K562 (cell line): ENCODE results near the gene TNFRSF18. TPM values are rescaled to one million over a fixed set of nuclear protein-coding genes. Genes with fewer than 3 reads are reported as not detected.
A peak's percentile ranks its signal among the peaks of the same experiment; 100 is the strongest.

Experiments
- ATAC-seq: fragments of 200-7000 bp; cut with Tn5 transposase; 3 replicates; pipeline ENCODE4 v1.9.1; 2020; ENCODE audit warnings: moderate library complexity
- BruUV-seq: library from RNA; stranded (reverse); fragments of 400-500 nt; replicated peaks from 2 replicates; lab custom pipeline; 2021; lab: Mats Ljungman, UMichigan
- CTCF ChIA-PET: fragments of 300-600 bp; formaldehyde crosslinking; extraction: SDS; loops from one replicate; lab custom pipeline; 2021; ENCODE audit warnings: low intra/inter-chr PET ratio; lab: Yijun Ruan, JAX
- POLR2A ChIA-PET: fragments of 300-600, 350-650 bp; sonication (Branson Sonifier 250); formaldehyde crosslinking; extraction: SDS; loops from one replicate; lab custom pipeline; 2021; ENCODE audit warnings: antibody characterized with exemption, inconsistent platforms; lab: Yijun Ruan, JAX
- DNase-seq, 4 experiments: peaks; one replicate each; pipeline versions ENCODE4 v3.0.0 to v3.0.0-alpha.2; 2011 to 2018; ENCODE audit warnings: low spot score in 3 of 4, mixed read lengths in 3 of 4; ENCODE audit errors: extremely low read depth in 1 of 4
- FAIRE-seq: peaks from 2 replicates; lab custom pipeline; 2011; peaks lifted over from hg19 to GRCh38; lab: Jason Lieb, UNC
- H2AFZ ChIP-seq: 2 replicates; pipeline ENCODE4 v1.6.0; 2011; ENCODE audit warnings: low read depth, low read length, control low read depth, inconsistent platforms
- H3K27ac ChIP-seq: fragments of 200-600 bp; 3 replicates; pipeline ENCODE4 v1.8.0; 2011; ENCODE audit warnings: low read depth, mild to moderate bottlenecking, control low read depth, inconsistent platforms, low read length, moderate library complexity, mixed read lengths; ENCODE audit errors: extremely low read depth
- H3K27me3 ChIP-seq, 2 experiments: fragments of 300-600 bp in 1 of 2; 2 replicates in 1 of 2; 3 replicates in 1 of 2; pipeline versions ENCODE4 v1.6.0 to v1.8.0; 2011; ENCODE audit warnings: inconsistent platforms in 2 of 2, low read length in 2 of 2, mild to moderate bottlenecking in 1 of 2, mixed read lengths in 1 of 2, moderate library complexity in 1 of 2; ENCODE audit not compliant: control insufficient read depth in 2 of 2, insufficient read depth in 2 of 2
- H3K36me3 ChIP-seq: fragments of 300-600 bp; 3 replicates; pipeline ENCODE4 v1.8.0; 2011; ENCODE audit warnings: mild to moderate bottlenecking, low read length, inconsistent platforms; ENCODE audit not compliant: control insufficient read depth, insufficient read depth
- H3K4me1 ChIP-seq, 2 experiments: fragments of 200-600 bp in 1 of 2; replicated peaks in 1 of 2; 2 replicates in 1 of 2; 3 replicates in 1 of 2; pipeline versions ENCODE4 v1.5.1 to v1.8.0; 2011; ENCODE audit warnings: inconsistent platforms in 2 of 2, low read length in 2 of 2, mild to moderate bottlenecking in 1 of 2, mixed read lengths in 1 of 2, moderate library complexity in 1 of 2; ENCODE audit not compliant: control insufficient read depth in 2 of 2, insufficient read depth in 2 of 2
- H3K4me2 ChIP-seq: 2 replicates; pipeline ENCODE4 v1.6.1; 2011; ENCODE audit warnings: low read length, control low read depth, inconsistent platforms, mixed read lengths; ENCODE audit not compliant: insufficient read depth
- H3K4me3 ChIP-seq: fragments of 200-600 bp; sonication (generic), shearing (Covaris generic); 2 replicates; pipeline ENCODE4 v1.5.1; 2016; ENCODE audit warnings: control low read depth, inconsistent platforms
- H3K79me2 ChIP-seq: fragments of 200-600 bp; 3 replicates; pipeline ENCODE4 v1.8.0; 2011; ENCODE audit warnings: low read length, inconsistent platforms; ENCODE audit not compliant: control insufficient read depth, insufficient read depth
- H3K9ac ChIP-seq, 2 experiments: 2 replicates each; pipeline versions ENCODE4 v1.6.0 to v1.6.1; 2011; ENCODE audit warnings: low read depth in 2 of 2, low read length in 2 of 2, control low read depth in 1 of 2, inconsistent platforms in 1 of 2, mild to moderate bottlenecking in 1 of 2, mixed read lengths in 1 of 2; ENCODE audit not compliant: insufficient read depth in 1 of 2
- H3K9me1 ChIP-seq: one replicate; pipeline ENCODE4 v1.6.0; 2011; ENCODE audit warnings: inconsistent platforms, mild to moderate bottlenecking, low read length, moderate library complexity; ENCODE audit not compliant: control insufficient read depth, insufficient read depth
- H3K9me3 ChIP-seq: replicated peaks from 2 replicates; pipeline ENCODE4 v1.5.1; 2011; ENCODE audit warnings: low read depth, low read length, inconsistent platforms; ENCODE audit not compliant: control insufficient read depth, insufficient read depth
- H4K20me1 ChIP-seq: replicated peaks from 2 replicates; pipeline ENCODE4 v1.6.1; 2011; ENCODE audit warnings: low read length, inconsistent platforms, mixed read lengths; ENCODE audit not compliant: control insufficient read depth, insufficient read depth
- ARHGAP35 ChIP-seq: fragments of 450-650 bp; IDR thresholded peaks from 2 replicates; pipeline ENCODE4 v1.6.1; 2018; ENCODE audit not compliant: partially characterized antibody
- CEBPG ChIP-seq, 3 experiments: fragments of 200-800 bp in 1 of 3; sonication (Bioruptor generic) in 1 of 3; sonication (generic) in 1 of 3; formaldehyde crosslinking in 1 of 3; IDR thresholded peaks in 2 of 3; conservative IDR thresholded peaks in 1 of 3; 2 replicates each; pipeline versions ENCODE4 v1.6.1 to v1.8.0; 2016 to 2022; ENCODE audit warnings: missing compliant biosample characterization in 2 of 3, missing genetic modification characterization in 2 of 3, mild to moderate bottlenecking in 1 of 3, missing genetic modification reagents in 1 of 3
- GATA2 ChIP-seq: sonication (generic); formaldehyde crosslinking; IDR thresholded peaks from 2 replicates; pipeline ENCODE4 v1.4.0; 2020; ENCODE audit warnings: mild to moderate bottlenecking, missing genetic modification reagents
- GATAD2A ChIP-seq: fragments of 450-650 bp; IDR thresholded peaks from 2 replicates; pipeline ENCODE4 v1.6.1; 2017
- GTF2B ChIP-seq: IDR thresholded peaks from 2 replicates; pipeline ENCODE4 v1.6.1; 2011; ENCODE audit not compliant: insufficient read length; ENCODE audit errors: extremely low read depth
- HDAC2 ChIP-seq: fragments of 450-650 bp; IDR thresholded peaks from 2 replicates; pipeline ENCODE4 v1.6.1; 2016; ENCODE audit warnings: mild to moderate bottlenecking
- RAD51 ChIP-seq: fragments of 450-650 bp; IDR thresholded peaks from 2 replicates; pipeline ENCODE4 v1.7.1; 2016; ENCODE audit warnings: low read depth, mild to moderate bottlenecking, borderline replicate concordance
- RUNX1 ChIP-seq: sonication (generic); IDR thresholded peaks from 2 replicates; pipeline ENCODE4 v1.6.1; 2016; ENCODE audit warnings: antibody characterized with exemption, low read depth
- TSC22D4 ChIP-seq: fragments of 450-650 bp; IDR thresholded peaks from 2 replicates; pipeline ENCODE4 v1.6.1; 2016; ENCODE audit warnings: missing genetic modification characterization, missing biosample characterization, control low read depth
- ZNF445 ChIP-seq: fragments of 250-450 bp; sonication (Bioruptor Pico); IDR thresholded peaks from 2 replicates; pipeline ENCODE4 v1.4.0; 2020; ENCODE audit warnings: low read depth, mild to moderate bottlenecking, moderate library complexity
- ZNF586 ChIP-seq: fragments of 450-650 bp; formaldehyde crosslinking; conservative IDR thresholded peaks from 2 replicates; pipeline ENCODE4 v1.4.0; 2020; ENCODE audit warnings: mild to moderate bottlenecking, moderate library complexity
- WGBS: fragments of 100-300 bp; shearing (Covaris generic); methylation state at CpG from one replicate; pipeline ENCODE4 v1.1.6; 2016; ENCODE audit warnings: low coverage, mixed read lengths; ENCODE audit not compliant: insufficient coverage; ENCODE audit errors: missing lambda C conversion rate; 5-methylcytosine and 5-hydroxymethylcytosine counted together
- in situ Hi-C: fragments of 300-500 bp; cut with MboI; formaldehyde crosslinking; loops from 4 replicates; pipeline ENCODE4 v1.15.0; 2018; ENCODE audit warnings: inconsistent platforms, mixed read lengths
- intact Hi-C: fragments of 100-400 bp; cut with micrococcal nuclease; formaldehyde crosslinking; loops from 2 replicates; pipeline ENCODE4 v1.14.2; 2022
- polyA plus RNA-seq, 8 experiments: library from polyadenylated mRNA; depleted of rRNA in 4 of 8; stranded (reverse) in 5 of 8; unstranded in 3 of 8; fragments of >200 nt; fragmentation: Nextera tagmentation in 2 of 8; fragmentation: Illumina TruSeq in 1 of 8; extraction: Ambion mirVana in 2 of 8; extraction: Trizol in 1 of 8; gene quantifications; 2 replicates each; pipeline versions ENCODE4 v1.2.1 to v1.2.3, GENCODE V29; 2011 to 2014; ENCODE audit warnings: inconsistent platforms in 1 of 8, missing spikeins in 1 of 8
- total RNA-seq, 7 experiments: library from RNA; depleted of rRNA in 6 of 7; stranded (reverse); fragments of >200 nt in 6 of 7; fragmentation: Illumina TruSeq in 2 of 7; extraction: Trizol in 2 of 7; gene quantifications; 2 replicates each; pipeline versions ENCODE4 v1.2.1 to v1.2.3, GENCODE V29; 2011 to 2021; ENCODE audit warnings: low replicate concordance in 1 of 7
- TF ChIP-seq, protein P1 (sequence below): sonication (generic); formaldehyde crosslinking; IDR thresholded peaks from 2 replicates; pipeline ENCODE4 v1.8.0; 2023; ENCODE audit warnings: missing genetic modification reagents, mild to moderate bottlenecking, borderline replicate concordance

TNFRSF18 gene
- total and polyA plus RNA-seq, 9 of the 15 experiments (the other 6 are each of a cell fraction or from before 2014, with no cell fraction given), result 0.24 to 0.27 TPM; not detected in 7

- Histone ChIP-seq H3K4me1 (peaks cover 0 to 62% of the 10 kb centered on the region in 2 experiments; a peak in 3 of 5 replicates), H3K79me2 (no peaks in the 10 kb centered on the region), H3K27me3 (no peaks in the 10 kb centered on the region; a peak in 1 of 5 replicates), H3K4me3 (no peak overlapping the region), H4K20me1 (no peaks in the 10 kb centered on the region), H3K9ac (peak overlapping the region in 1 of 2 experiments; percentile 67; a peak in 2 of 4 replicates), H3K9me1 (no peaks in the 10 kb centered on the region), H2AFZ (no peak overlapping the region), H3K9me3 (peaks cover 6% of the 10 kb centered on the region; the same call in 1 of the 2 replicates), H3K36me3 (no peaks in the 10 kb centered on the region), H3K4me2 (no peak overlapping the region), H3K27ac (no peak overlapping the region)
- ChIA-PET POLR2A (interaction anchor here (0.7 to 1.5 kb wide), 4 partner anchors 9 to 18 kb away, joined by 3 to 5 read pairs (median 4); no protein-coding TSS in a partner anchor), CTCF (no interaction called here)
- FAIRE-seq, result no peak
- DNase-seq, result peak in 1 of 4 experiments; percentile 17
- 38% methylated on average over 14 of the region's 23 CpGs for WGBS
- intact Hi-C loops, result no loop called here
- in situ Hi-C loops, result no loop called here
- BruUV-seq, result no TSS peak
- TF ChIP-seq HDAC2 (no peak), GATAD2A (no peak), GATA2 (CRISPR knock-in tag) (no peak), RUNX1 (no peak), ARHGAP35 (no peak), TSC22D4 (tag) (no peak), GTF2B (no peak), ZNF445 (CRISPR knock-in tag) (no peak), RAD51 (no peak), CEBPG (CRISPR knock-in tag; IDR thresholded peaks at IDR 0.05) (no peak), CEBPG (tag; conservative IDR thresholded peaks at IDR 0.05 in 1 of 2, IDR thresholded peaks at IDR 0.05 in 1 of 2) (no peak), ZNF586 (CRISPR knock-in tag) (no peak)
- TF ChIP-seq, protein P1, sequence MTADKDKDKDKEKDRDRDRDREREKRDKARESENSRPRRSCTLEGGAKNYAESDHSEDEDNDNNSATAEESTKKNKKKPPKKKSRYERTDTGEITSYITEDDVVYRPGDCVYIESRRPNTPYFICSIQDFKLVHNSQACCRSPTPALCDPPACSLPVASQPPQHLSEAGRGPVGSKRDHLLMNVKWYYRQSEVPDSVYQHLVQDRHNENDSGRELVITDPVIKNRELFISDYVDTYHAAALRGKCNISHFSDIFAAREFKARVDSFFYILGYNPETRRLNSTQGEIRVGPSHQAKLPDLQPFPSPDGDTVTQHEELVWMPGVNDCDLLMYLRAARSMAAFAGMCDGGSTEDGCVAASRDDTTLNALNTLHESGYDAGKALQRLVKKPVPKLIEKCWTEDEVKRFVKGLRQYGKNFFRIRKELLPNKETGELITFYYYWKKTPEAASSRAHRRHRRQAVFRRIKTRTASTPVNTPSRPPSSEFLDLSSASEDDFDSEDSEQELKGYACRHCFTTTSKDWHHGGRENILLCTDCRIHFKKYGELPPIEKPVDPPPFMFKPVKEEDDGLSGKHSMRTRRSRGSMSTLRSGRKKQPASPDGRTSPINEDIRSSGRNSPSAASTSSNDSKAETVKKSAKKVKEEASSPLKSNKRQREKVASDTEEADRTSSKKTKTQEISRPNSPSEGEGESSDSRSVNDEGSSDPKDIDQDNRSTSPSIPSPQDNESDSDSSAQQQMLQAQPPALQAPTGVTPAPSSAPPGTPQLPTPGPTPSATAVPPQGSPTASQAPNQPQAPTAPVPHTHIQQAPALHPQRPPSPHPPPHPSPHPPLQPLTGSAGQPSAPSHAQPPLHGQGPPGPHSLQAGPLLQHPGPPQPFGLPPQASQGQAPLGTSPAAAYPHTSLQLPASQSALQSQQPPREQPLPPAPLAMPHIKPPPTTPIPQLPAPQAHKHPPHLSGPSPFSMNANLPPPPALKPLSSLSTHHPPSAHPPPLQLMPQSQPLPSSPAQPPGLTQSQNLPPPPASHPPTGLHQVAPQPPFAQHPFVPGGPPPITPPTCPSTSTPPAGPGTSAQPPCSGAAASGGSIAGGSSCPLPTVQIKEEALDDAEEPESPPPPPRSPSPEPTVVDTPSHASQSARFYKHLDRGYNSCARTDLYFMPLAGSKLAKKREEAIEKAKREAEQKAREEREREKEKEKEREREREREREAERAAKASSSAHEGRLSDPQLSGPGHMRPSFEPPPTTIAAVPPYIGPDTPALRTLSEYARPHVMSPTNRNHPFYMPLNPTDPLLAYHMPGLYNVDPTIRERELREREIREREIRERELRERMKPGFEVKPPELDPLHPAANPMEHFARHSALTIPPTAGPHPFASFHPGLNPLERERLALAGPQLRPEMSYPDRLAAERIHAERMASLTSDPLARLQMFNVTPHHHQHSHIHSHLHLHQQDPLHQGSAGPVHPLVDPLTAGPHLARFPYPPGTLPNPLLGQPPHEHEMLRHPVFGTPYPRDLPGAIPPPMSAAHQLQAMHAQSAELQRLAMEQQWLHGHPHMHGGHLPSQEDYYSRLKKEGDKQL, result no peak
- ATAC-seq, result no peak
Measured at GRCh38 chr1:1198423-1199140, 7.8 kb downstream of the TNFRSF18 start.
